ENCODE measurements around the gene SLC25A43.
A peak's percentile ranks its signal among the peaks of the same experiment; 100 is the strongest.

SLC25A43 gene

DNA sequence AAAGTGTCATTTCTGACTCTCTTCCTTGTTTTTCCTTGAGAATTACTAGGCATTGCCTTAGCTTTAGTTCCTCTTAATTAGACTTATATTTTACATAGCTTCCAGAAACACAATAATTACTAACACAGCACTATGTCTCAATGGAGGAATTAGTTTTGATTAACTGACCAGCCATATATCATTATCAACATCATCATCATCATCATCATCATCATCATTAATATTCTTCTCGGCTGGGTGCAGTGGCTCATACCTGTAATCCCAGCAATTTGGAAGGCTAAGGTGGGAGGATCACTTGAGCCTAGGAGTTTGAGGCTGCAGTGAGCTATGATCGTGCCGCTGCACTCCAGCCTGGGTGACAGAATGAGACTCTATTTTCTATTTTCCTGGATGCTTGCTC lies 66.4 kb downstream of the SLC25A43 start:
- Histone ChIP-seq H4K20me1 (ENCODE audit: insufficient read depth, low read length, poor library complexity, severe bottlenecking) (peaks cover 12% of the 10 kb centered on the region), H3K27me3 (ENCODE audit: insufficient read depth, low read length, poor library complexity, severe bottlenecking) (peaks cover 5% of the 10 kb centered on the region), H3K9me2 (replicated peaks; ENCODE audit: low read depth, low read length) (no peaks in the 10 kb centered on the region), H3K4me2 (ENCODE audit: low read depth, low read length, poor library complexity, severe bottlenecking) (no peak overlapping the region), H2AFZ (ENCODE audit: low read length) (no peak overlapping the region), H3K4me3 (ENCODE audit: low read length, poor library complexity, severe bottlenecking) (no peak overlapping the region), H3K79me2 (ENCODE audit: insufficient read depth, low read length) (peaks cover 20% of the 10 kb centered on the region), H3K9ac (ENCODE audit: low read depth, low read length, poor library complexity, severe bottlenecking) (no peak overlapping the region), H3K9me3 (ENCODE audit: insufficient read depth, low read depth, low read length) (no peaks in the 10 kb centered on the region), H3F3A (ENCODE audit: low read depth) (no peaks in the 10 kb centered on the region), H3K4me1 (ENCODE audit: insufficient read depth, low read length, poor library complexity, severe bottlenecking) (no peaks in the 10 kb centered on the region), H3K36me3 (ENCODE audit: insufficient read depth, low read length) (peaks cover 12% of the 10 kb centered on the region; the same call in 1 of the 2 replicates)
- TF ChIP-seq, protein P1, sequence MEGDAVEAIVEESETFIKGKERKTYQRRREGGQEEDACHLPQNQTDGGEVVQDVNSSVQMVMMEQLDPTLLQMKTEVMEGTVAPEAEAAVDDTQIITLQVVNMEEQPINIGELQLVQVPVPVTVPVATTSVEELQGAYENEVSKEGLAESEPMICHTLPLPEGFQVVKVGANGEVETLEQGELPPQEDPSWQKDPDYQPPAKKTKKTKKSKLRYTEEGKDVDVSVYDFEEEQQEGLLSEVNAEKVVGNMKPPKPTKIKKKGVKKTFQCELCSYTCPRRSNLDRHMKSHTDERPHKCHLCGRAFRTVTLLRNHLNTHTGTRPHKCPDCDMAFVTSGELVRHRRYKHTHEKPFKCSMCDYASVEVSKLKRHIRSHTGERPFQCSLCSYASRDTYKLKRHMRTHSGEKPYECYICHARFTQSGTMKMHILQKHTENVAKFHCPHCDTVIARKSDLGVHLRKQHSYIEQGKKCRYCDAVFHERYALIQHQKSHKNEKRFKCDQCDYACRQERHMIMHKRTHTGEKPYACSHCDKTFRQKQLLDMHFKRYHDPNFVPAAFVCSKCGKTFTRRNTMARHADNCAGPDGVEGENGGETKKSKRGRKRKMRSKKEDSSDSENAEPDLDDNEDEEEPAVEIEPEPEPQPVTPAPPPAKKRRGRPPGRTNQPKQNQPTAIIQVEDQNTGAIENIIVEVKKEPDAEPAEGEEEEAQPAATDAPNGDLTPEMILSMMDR (conservative IDR thresholded peaks at IDR 0.05; ENCODE audit: low read length), result no peak
- no peak for TF ChIP-seq EZH2phosphoT487 (IDR thresholded peaks at IDR 0.05; ENCODE audit: borderline replicate concordance)

DNA sequence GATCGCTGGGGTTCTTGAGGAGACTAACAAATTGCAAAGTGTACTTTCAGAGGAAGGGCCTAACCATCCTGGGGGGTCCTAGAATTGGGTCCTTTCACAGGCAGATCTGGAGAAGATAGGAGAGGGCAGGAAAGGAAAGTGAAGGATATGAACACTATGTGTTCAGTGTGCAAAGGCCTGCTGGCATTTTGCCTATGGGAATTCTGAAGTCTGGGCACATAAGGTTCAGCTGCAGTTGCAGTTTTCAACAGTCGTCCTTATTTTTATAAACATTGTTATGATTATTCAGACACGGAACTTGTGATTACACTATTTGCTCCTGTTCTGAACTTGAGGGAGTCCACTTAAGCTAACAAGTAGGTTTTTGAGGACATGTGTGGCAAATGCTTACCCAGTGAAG lies 67.8 kb downstream of the SLC25A43 start:
- Histone ChIP-seq H3K9me2 (replicated peaks; ENCODE audit: low read depth, low read length) (no peaks in the 10 kb centered on the region), H3K4me2 (ENCODE audit: low read depth, low read length, poor library complexity, severe bottlenecking) (no peak overlapping the region), H2AFZ (ENCODE audit: low read length) (no peak overlapping the region), H3K4me3 (ENCODE audit: low read length, poor library complexity, severe bottlenecking) (no peak overlapping the region), H3F3A (ENCODE audit: low read depth) (no peaks in the 10 kb centered on the region), H3K4me1 (ENCODE audit: insufficient read depth, low read length, poor library complexity, severe bottlenecking) (no peaks in the 10 kb centered on the region), H3K9ac (ENCODE audit: low read depth, low read length, poor library complexity, severe bottlenecking) (no peak overlapping the region), H4K20me1 (ENCODE audit: insufficient read depth, low read length, poor library complexity, severe bottlenecking) (peaks cover 15% of the 10 kb centered on the region), H3K9me3 (ENCODE audit: insufficient read depth, low read depth, low read length) (no peaks in the 10 kb centered on the region), H3K36me3 (ENCODE audit: insufficient read depth, low read length) (peaks cover 21% of the 10 kb centered on the region; the same call in 1 of the 2 replicates), H3K27me3 (ENCODE audit: insufficient read depth, low read length, poor library complexity, severe bottlenecking) (peaks cover 5% of the 10 kb centered on the region), H3K79me2 (ENCODE audit: insufficient read depth, low read length) (peaks cover 22% of the 10 kb centered on the region)
- TF ChIP-seq, protein P1 (conservative IDR thresholded peaks at IDR 0.05; ENCODE audit: low read length), result no peak

DNA sequence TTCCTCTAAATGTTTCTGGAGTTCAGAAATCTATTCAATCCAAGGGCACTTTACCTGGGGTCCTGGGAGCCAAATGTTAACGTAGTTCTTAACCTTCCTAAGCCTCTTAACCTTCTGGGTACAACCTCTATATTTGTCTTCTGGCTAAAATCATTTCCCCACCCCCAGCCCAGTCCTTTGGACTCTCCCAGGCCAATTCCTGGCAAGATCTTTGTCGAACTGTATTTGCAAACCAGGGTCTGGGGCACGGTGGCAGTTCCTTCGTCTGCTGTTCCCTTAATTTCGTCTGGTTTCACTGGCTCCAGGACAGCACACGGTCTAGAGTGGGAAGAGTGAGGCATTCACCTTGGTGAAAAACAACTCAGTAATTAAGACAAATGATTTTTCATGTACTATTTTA lies 68.3 kb downstream of the SLC25A43 start:
- no peaks in the 10 kb centered on the region for H3F3A ChIP-seq (ENCODE audit: low read depth)
- H3K4me3 ChIP-seq (ENCODE audit: low read length, poor library complexity, severe bottlenecking), result peak overlapping the region; percentile 97
- H3K9me3 ChIP-seq (ENCODE audit: insufficient read depth, low read depth, low read length), result no peaks in the 10 kb centered on the region
- H3K9me2 ChIP-seq (replicated peaks; ENCODE audit: low read depth, low read length), result no peaks in the 10 kb centered on the region
- peaks cover 5% of the 10 kb centered on the region for H3K27me3 ChIP-seq (ENCODE audit: insufficient read depth, low read length, poor library complexity, severe bottlenecking)
- peaks cover 22% of the 10 kb centered on the region for H3K79me2 ChIP-seq (ENCODE audit: insufficient read depth, low read length)
- H2AFZ ChIP-seq (ENCODE audit: low read length), result no peak overlapping the region
- H3K9ac ChIP-seq (ENCODE audit: low read depth, low read length, poor library complexity, severe bottlenecking), result peak overlapping the region; percentile 68
- peaks cover 21% of the 10 kb centered on the region; the same call in 1 of the 2 replicates for H3K36me3 ChIP-seq (ENCODE audit: insufficient read depth, low read length)
- H3K4me2 ChIP-seq (ENCODE audit: low read depth, low read length, poor library complexity, severe bottlenecking), result peak overlapping the region; percentile 79
- H4K20me1 ChIP-seq (ENCODE audit: insufficient read depth, low read length, poor library complexity, severe bottlenecking), result peaks cover 15% of the 10 kb centered on the region
- TF ChIP-seq, protein P1 (conservative IDR thresholded peaks at IDR 0.05; ENCODE audit: low read length), result no peak
- no peak for TF ChIP-seq EZH2phosphoT487 (IDR thresholded peaks at IDR 0.05; ENCODE audit: borderline replicate concordance)
- H3K4me1 ChIP-seq (ENCODE audit: insufficient read depth, low read length, poor library complexity, severe bottlenecking), result no peaks in the 10 kb centered on the region
